GM12878 (cell line): ENCODE data around the gene HEXIM1. TPM values are rescaled to one million over a fixed set of nuclear protein-coding genes. Genes with fewer than 3 reads are reported as not detected.

Source experiments
- ATAC-seq: fragments of 200-7000 bp; cut with Tn5 transposase; 3 replicates; pipeline ENCODE4 v1.9.1; 2020; ENCODE audit warnings: mild to moderate bottlenecking, moderate library complexity
- BruUV-seq: library from RNA; stranded (reverse); fragments of 400-500 nt; replicated peaks from 2 replicates; lab custom pipeline; 2021; lab: Mats Ljungman, UMichigan
- CTCF ChIA-PET: fragments of 300-600 bp; sonication (Branson Sonifier 250); formaldehyde crosslinking; extraction: SDS; loops from one replicate; lab custom pipeline; 2021; ENCODE audit warnings: inconsistent platforms; lab: Yijun Ruan, JAX
- POLR2A ChIA-PET: fragments of 350-600 bp; formaldehyde crosslinking; extraction: SDS; loops from one replicate; lab custom pipeline; 2021; ENCODE audit warnings: inconsistent platforms; lab: Charles Lee
- RAD21 ChIA-PET: fragments of 300-600 bp; sonication (Branson Sonifier 250); formaldehyde crosslinking; loops from one replicate; lab custom pipeline; 2023; ENCODE audit warnings: antibody characterized with exemption; ENCODE audit not compliant: unreplicated experiment; lab: Charles Lee
- SMC1A ChIA-PET: fragments of 300-600 bp; sonication (Branson Sonifier 250); formaldehyde crosslinking; loops from one replicate; lab custom pipeline; 2023; ENCODE audit not compliant: unreplicated experiment, uncharacterized antibody; lab: Charles Lee
- DNase-seq: peaks from one replicate; pipeline ENCODE4 v3.0.0-alpha.2; 2011; ENCODE audit warnings: low read depth, low spot score
- FAIRE-seq: peaks from 3 replicates; lab custom pipeline; 2011; peaks lifted over from hg19 to GRCh38; lab: Jason Lieb, UNC
- H2AFZ ChIP-seq: 2 replicates; pipeline ENCODE4 v1.6.0; 2011; ENCODE audit warnings: low read depth, low read length, control low read depth; ENCODE audit not compliant: control insufficient read depth
- H3K27ac ChIP-seq: 2 replicates; pipeline ENCODE4 v1.5.1; 2011; ENCODE audit warnings: control low read depth; ENCODE audit not compliant: control insufficient read depth, insufficient read depth
- H3K27me3 ChIP-seq, 2 experiments: replicated peaks in 1 of 2; 2 replicates each; pipeline versions ENCODE4 v1.6.0 to v1.6.1; 2011; ENCODE audit warnings: low read length in 1 of 2; ENCODE audit not compliant: control insufficient read depth in 2 of 2, insufficient read depth in 2 of 2
- H3K36me3 ChIP-seq, 2 experiments: 2 replicates each; pipeline ENCODE4 v1.5.1; 2011; ENCODE audit warnings: low read length in 1 of 2; ENCODE audit not compliant: control insufficient read depth in 2 of 2, insufficient read depth in 2 of 2
- H3K4me1 ChIP-seq: 2 replicates; pipeline ENCODE4 v1.6.1; 2011; ENCODE audit warnings: mild to moderate bottlenecking, low read length, moderate library complexity, mixed read lengths; ENCODE audit not compliant: control insufficient read depth, insufficient read depth
- H3K4me2 ChIP-seq: 2 replicates; pipeline ENCODE4 v1.6.0; 2011; ENCODE audit warnings: control low read depth; ENCODE audit not compliant: control insufficient read depth, insufficient read depth
- H3K4me3 ChIP-seq: fragments of 200-600 bp; sonication (generic); 2 replicates; pipeline ENCODE4 v1.5.1; 2016
- H3K79me2 ChIP-seq: 2 replicates; pipeline ENCODE4 v1.6.0; 2011; ENCODE audit warnings: low read length; ENCODE audit not compliant: control insufficient read depth, insufficient read depth
- H3K9ac ChIP-seq: 2 replicates; pipeline ENCODE4 v1.8.0; 2011; ENCODE audit warnings: low read length, control low read depth, mixed read lengths; ENCODE audit not compliant: control insufficient read depth, insufficient read depth
- H3K9me3 ChIP-seq: replicated peaks from 3 replicates; pipeline ENCODE4 v1.5.1; 2011; ENCODE audit warnings: mild to moderate bottlenecking, low read length; ENCODE audit not compliant: control insufficient read depth, insufficient read depth
- H4K20me1 ChIP-seq: 2 replicates; pipeline ENCODE4 v1.6.0; 2011; ENCODE audit not compliant: control insufficient read depth, insufficient read depth
- BCL3 ChIP-seq: IDR thresholded peaks from 2 replicates; pipeline ENCODE4 v1.6.1; 2011; ENCODE audit warnings: borderline replicate concordance, low read depth, mild to moderate bottlenecking, moderate library complexity, low read length; ENCODE audit not compliant: insufficient read depth, poor library complexity, severe bottlenecking
- BCLAF1 ChIP-seq: fragments of 450-650 bp; IDR thresholded peaks from 2 replicates; pipeline ENCODE4 v1.6.1; 2017; ENCODE audit warnings: antibody characterized with exemption, mild to moderate bottlenecking, moderate library complexity
- EZH2 ChIP-seq: IDR thresholded peaks from 2 replicates; pipeline ENCODE4 v1.6.1; 2012; ENCODE audit warnings: low read depth, mild to moderate bottlenecking, control low read depth, inconsistent platforms, low read length, borderline replicate concordance; ENCODE audit not compliant: control insufficient read depth
- HDAC6 ChIP-seq: fragments of 200-600 bp; sonication (generic); IDR thresholded peaks from one replicate; pipeline ENCODE4 v1.8.0; 2017; ENCODE audit warnings: antibody characterized with exemption; ENCODE audit not compliant: unreplicated experiment
- NBN ChIP-seq: fragments of 450-650 bp; IDR thresholded peaks from 2 replicates; pipeline ENCODE4 v1.6.1; 2016
- NFIC ChIP-seq: IDR thresholded peaks from 2 replicates; pipeline ENCODE4 v1.6.1; 2012; ENCODE audit warnings: low read depth, mild to moderate bottlenecking, inconsistent platforms, low read length, moderate library complexity
- NR2C1 ChIP-seq: fragments of 450-650 bp; IDR thresholded peaks from 2 replicates; pipeline ENCODE4 v1.6.1; 2017; ENCODE audit warnings: antibody characterized with exemption, mild to moderate bottlenecking, moderate library complexity
- SREBF1 ChIP-seq: IDR thresholded peaks from 2 replicates; pipeline ENCODE4 v1.6.1; 2012; ENCODE audit warnings: mild to moderate bottlenecking, low read length
- SUPT20H ChIP-seq: IDR thresholded peaks from 2 replicates; pipeline ENCODE4 v1.6.1; 2011; ENCODE audit warnings: low read depth, mild to moderate bottlenecking, low read length, moderate library complexity, borderline replicate concordance; ENCODE audit not compliant: control insufficient read depth
- WGBS: methylation state at CpG from one replicate; pipeline ENCODE4 v1.1.6; 2016; ENCODE audit warnings: low lambda C conversion rate; ENCODE audit not compliant: insufficient replicate concordance, insufficient coverage; ENCODE audit errors: missing lambda C conversion rate; 5-methylcytosine and 5-hydroxymethylcytosine counted together
- in situ Hi-C: fragments of 300-500 bp; cut with MboI; formaldehyde crosslinking; loops from 9 replicates; pipeline ENCODE4 v1.14.3; 2018; ENCODE audit warnings: mixed read lengths
- intact Hi-C: fragments of 100-400 bp; cut with micrococcal nuclease; formaldehyde crosslinking; loops from one replicate; pipeline ENCODE4 v1.14.2; 2022; ENCODE audit not compliant: unreplicated experiment
- polyA plus RNA-seq, 11 experiments: library from polyadenylated mRNA; depleted of rRNA in 4 of 11; unstranded in 6 of 11; stranded (reverse) in 5 of 11; fragments of >200 nt; fragmentation: Nextera tagmentation in 4 of 11; fragmentation: Illumina TruSeq in 1 of 11; extraction: Ambion mirVana in 4 of 11; extraction: Trizol in 1 of 11; gene quantifications; 1 replicate in 1 of 11; 2 replicates in 10 of 11; pipeline versions ENCODE4 v1.2.1 to v1.2.3, GENCODE V29; 2011 to 2016; ENCODE audit warnings: inconsistent platforms in 2 of 11, missing spikeins in 2 of 11, low read depth in 1 of 11
- total RNA-seq, 4 experiments: library from RNA; depleted of rRNA in 3 of 4; stranded (reverse); fragments of >200 nt in 3 of 4; fragmentation: Illumina TruSeq in 1 of 4; extraction: Trizol in 1 of 4; gene quantifications; 2 replicates each; pipeline versions ENCODE4 v1.2.1 to v1.2.3, GENCODE V29; 2013 to 2021

HEXIM1 gene
- total and polyA plus RNA-seq, 10 of the 15 experiments (the other 5 are each of a cell fraction or from before 2014, with no cell fraction given), result 1.9 to 24.1 (median 9.0) TPM

GRCh38 chr17:45184144-45184543 is 35.9 kb downstream of the HEXIM1 start:
- no peak overlapping the region for H2AFZ ChIP-seq
- H3K79me2 ChIP-seq, result no peaks in the 10 kb centered on the region
- no peak for ATAC-seq
- no peak overlapping the region for H3K27ac ChIP-seq
- FAIRE-seq, result no peak
- no peak overlapping the region for H3K4me3 ChIP-seq
- DNase-seq, result no peak
- no peaks in the 10 kb centered on the region for H3K9me3 ChIP-seq
- in situ Hi-C loops, result no loop called here
- ChIA-PET POLR2A (interaction anchor here (0.5 to 1.2 kb wide), 3 partner anchors 18 to 870 kb away, joined by 3 to 4 read pairs (median 4); no protein-coding TSS in a partner anchor), RAD21 (interaction anchor here (1.7 kb wide), 1 partner anchor 34 kb away, joined by 4 read pairs; no protein-coding TSS in a partner anchor)
- no peak overlapping the region for H3K9ac ChIP-seq
- no peaks in the 10 kb centered on the region for H3K27me3 ChIP-seq
- BruUV-seq, result no TSS peak
- intact Hi-C loops, result no loop called here
- no peak for TF ChIP-seq NR2C1
- no peak for TF ChIP-seq NFIC
- no peak for TF ChIP-seq EZH2
- no peak for TF ChIP-seq BCLAF1
- no peak for TF ChIP-seq SREBF1
- no peak for TF ChIP-seq NBN
- TF ChIP-seq BCL3, result no peak
- no peak for TF ChIP-seq SUPT20H
- no peak for TF ChIP-seq HDAC6
- TF ChIP-seq, all 136 proteins: peak for 0
- no peaks in the 10 kb centered on the region for H3K4me1 ChIP-seq
- H3K4me2 ChIP-seq, result no peak overlapping the region
- CTCF ChIA-PET, result interaction anchor here (1.8 to 2.5 kb wide), 3 partner anchors 12 to 48 kb away, joined by 5 to 10 read pairs (median 7); partner anchors contain the start of gene ACBD4
- SMC1A ChIA-PET, result interaction anchor here (0.7 to 1.5 kb wide), 2 partner anchors 23 to 49 kb away, joined by 3 to 4 read pairs; partner anchors contain the start of genes ACBD4 and HEXIM2
- WGBS, result 79% methylated on average over 5 of the region's 5 CpGs
- no peaks in the 10 kb centered on the region for H3K36me3 ChIP-seq
- no peaks in the 10 kb centered on the region for H4K20me1 ChIP-seq
